Activated T-helper 9 cell treated with anti-CD3 and anti-CD28 coated beads, Interleukin-2, amount 50 U/mL, for 16 hours (primary cell): ENCODE measurements around the gene HES2.
A peak's percentile ranks its signal among the peaks of the same experiment; 100 is the strongest.
"Not testable (repeated sequence)": the region's sequence is repeated elsewhere in the genome, so short reads cannot be mapped to it uniquely, and the experiment has no call there.

Experiments used
- DNase-seq: peaks from one replicate; pipeline ENCODE4 v3.0.0-alpha.2; 2020; ENCODE audit warnings: low read depth

The HES2 gene

GRCh38 chr1:6418668-6419396 lies 887 bp downstream of the HES2 start:
- DNase-seq, result no peak

- no peak for DNase-seq
Measured at GRCh38 chr1:6417961-6418667, 1.6 kb downstream of the HES2 start.

DNA sequence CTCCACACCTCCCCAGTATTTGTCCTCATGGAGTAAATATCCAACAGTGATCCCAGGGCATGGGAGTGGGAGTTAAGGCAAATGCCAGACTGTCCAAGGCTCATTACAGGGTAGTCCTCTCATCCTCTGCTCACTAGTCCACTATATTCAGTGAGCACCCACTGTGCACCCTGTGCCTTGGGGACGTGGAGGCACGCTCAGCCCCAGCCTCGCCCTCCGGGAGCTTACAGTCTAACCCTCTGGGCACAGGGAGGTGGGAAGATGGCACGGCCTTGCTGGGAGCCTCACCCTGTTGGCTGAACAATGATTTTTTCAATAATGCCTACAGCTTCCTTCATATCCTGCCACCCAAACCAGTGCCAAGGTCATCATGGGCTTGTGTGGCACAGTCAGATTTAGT lies 2.8 kb downstream of the HES2 start:
- no peak for DNase-seq

GRCh38 chr1:6416295-6416656 lies 3.4 kb downstream of the HES2 start:
- DNase-seq, result no peak

DNA sequence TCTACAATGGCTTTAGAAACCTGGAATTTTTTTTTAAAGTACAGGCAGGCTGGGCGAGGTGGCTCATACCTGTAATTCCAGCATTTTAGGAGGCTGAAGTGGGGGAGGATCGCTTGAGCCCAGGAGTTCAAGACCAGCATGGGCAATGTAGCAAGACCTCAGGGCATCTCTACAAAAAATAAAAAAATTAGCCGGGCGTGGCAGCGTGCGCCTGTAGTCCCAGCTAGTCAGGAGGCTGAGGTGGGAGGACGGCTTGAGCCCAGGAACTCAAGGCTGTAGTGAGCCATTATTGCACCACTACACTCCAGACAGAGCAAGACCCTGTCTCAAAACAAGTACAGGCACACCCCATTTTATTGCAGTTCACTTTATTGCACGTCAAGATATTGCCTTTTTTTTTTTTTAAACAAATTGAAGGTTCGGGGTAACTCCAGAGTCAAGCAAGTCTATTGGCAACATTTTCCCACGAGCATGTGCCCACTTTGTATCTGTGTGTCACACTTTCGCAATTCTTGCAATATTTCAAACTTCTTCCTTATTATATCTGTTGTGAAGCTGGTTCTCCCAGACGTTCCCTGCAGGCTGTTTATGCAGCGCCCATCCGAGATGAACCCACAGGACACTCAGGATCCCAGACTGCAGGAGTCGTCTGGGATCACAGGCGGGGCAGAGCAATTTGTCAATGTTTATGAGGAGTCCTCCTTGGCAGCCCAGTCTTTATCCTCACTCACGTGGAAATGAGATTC lies 4.7 kb downstream of the HES2 start:
- no peak for DNase-seq

DNA sequence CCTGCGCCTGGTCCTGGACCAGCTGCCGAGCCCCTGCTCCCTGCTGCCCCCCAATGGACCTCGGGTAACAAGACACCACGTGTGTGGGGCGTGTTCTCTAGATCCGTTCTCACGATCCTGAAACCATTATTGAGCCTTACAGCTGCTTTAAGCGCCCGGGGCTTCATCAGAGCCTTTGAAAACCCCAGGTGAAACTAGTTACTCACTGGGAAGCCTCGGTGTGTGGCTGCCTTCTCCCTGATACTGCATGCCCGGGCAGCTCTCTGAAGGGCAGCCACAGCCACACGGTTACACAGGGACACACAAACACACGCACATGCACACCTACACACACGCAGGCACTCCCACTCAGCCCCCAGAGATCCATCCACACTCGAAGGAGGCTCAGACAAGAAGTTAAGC lies 5.3 kb downstream of the HES2 start:
- no peak for DNase-seq

DNA sequence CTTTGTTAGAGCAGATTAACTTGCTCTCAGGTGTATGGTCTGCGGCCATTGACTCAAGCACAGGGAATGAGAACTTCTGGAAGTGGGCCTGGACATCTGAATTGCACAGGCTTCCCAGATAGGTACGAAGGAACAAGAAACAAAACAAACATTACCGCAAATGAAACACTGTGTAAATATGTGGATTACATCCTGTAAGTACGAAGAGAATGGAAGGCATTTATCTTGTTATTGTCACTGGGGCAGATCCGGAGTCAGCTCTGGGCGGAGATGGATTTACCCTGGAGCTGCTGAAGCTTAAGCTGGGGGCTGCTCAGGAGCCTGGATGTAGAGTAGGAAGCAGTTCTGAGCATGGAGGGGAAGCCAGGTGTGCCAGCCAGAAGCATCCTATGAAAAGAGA lies 6.8 kb downstream of the HES2 start:
- no peak for DNase-seq

- DNase-seq, result no peak
Measured at GRCh38 chr1:6410248-6410893, 9.3 kb downstream of the HES2 start.

DNA sequence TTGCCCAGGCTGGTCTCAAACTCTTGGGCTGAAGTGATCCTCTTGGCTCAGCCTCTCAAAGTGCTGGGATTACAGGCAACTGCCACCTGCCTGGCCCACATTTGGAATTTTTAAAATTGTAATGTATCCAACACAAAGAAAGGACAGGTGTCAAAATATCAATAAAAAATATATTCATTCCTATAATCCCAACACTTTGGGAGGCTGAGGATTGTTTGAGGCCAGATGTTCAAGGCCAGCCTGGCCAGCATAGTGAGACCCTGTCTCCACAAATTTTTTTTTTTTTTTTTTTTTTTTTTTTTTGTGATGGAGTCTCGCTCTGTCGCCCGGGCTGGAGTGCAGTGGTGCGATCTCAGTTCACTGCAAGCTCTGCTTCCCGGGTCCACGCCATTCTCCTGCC lies 10.0 kb downstream of the HES2 start:
- DNase-seq, result no peak

GRCh38 chr1:6409053-6409452 lies 10.7 kb downstream of the HES2 start:
- no peak for DNase-seq

GRCh38 chr1:6408023-6408422 lies 11.7 kb downstream of the HES2 start:
- no peak for DNase-seq

- no peak for DNase-seq
Measured at GRCh38 chr1:6401673-6402072, 18.0 kb downstream of the HES2 start.

GRCh38 chr1:6399294-6399693 lies 20.4 kb downstream of the HES2 start:
- no peak for DNase-seq

GRCh38 chr1:6397844-6398441 lies 21.8 kb downstream of the HES2 start:
- DNase-seq, result no peak

DNA sequence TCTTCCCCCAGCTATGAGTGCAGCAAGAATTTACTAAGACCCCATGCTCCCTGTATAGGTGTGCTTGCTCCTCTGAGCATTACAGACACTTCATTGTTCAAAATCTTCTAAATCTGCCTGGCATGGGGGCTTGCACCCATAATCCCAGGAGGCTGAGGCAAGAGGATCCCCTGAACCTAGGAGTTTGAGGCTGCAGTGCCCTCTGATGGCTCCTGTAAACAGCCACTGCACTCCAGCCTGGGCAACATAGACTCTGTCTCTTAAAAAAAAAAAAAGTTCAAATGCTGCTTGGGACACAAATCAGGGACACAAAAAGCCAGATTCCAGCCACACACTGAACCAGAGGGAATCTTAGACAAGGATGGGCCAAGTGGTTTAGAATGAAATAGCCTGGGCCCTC lies 22.7 kb downstream of the HES2 start:
- DNase-seq, result no peak

- not testable (repeated sequence) for DNase-seq
Measured at GRCh38 chr1:6395781-6396244, 23.9 kb downstream of the HES2 start.

GRCh38 chr1:6395130-6395529 lies 24.6 kb downstream of the HES2 start:
- DNase-seq, result not testable (repeated sequence)

DNA sequence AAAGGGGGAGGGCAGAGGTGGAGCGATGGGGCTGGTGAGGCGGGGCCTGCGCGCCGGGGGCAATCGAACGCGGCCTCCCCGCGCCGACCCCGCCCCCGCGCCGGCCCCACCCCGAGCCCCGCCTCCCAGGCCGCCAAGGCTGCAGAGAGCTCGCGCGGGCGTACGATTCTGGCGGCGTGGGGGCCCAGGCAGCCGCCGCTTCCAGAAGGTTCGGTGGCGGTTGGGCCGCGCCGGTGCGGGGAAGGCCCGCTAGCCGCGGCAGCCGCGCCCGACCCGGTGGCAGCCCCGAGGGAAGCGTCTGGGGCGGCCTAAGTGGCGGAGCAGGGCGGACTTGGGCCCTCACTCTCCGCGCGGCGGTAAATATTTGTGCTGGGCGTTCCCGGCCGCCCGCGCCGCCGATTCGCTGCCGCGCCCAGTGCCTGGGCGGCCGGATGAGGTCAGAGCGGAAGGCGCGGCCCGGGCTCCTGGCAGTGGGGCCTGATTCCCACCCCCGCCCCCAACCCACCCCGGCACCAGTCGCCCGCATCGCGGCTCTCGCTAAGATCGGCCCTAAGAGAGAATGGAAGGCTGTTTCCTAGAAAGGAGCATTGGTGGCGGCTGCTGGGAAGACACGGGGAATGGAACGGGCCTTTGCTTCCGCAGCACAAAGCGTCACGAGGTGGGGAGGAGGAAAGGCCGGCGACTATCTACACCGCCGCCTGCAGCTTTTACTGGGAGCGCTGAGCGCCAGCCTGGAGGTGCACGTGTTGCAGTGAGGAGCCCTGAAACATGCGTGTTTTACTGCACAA lies 26.1 kb downstream of the HES2 start, which contains the start of gene ACOT7:
Gene ACOT7, minus strand, starts transcription at position 368 of the 788 bp plus-strand sequence. CDS start 368 bp downstream, outside the sequence.
- DNase-seq, result peak; percentile 88

DNA sequence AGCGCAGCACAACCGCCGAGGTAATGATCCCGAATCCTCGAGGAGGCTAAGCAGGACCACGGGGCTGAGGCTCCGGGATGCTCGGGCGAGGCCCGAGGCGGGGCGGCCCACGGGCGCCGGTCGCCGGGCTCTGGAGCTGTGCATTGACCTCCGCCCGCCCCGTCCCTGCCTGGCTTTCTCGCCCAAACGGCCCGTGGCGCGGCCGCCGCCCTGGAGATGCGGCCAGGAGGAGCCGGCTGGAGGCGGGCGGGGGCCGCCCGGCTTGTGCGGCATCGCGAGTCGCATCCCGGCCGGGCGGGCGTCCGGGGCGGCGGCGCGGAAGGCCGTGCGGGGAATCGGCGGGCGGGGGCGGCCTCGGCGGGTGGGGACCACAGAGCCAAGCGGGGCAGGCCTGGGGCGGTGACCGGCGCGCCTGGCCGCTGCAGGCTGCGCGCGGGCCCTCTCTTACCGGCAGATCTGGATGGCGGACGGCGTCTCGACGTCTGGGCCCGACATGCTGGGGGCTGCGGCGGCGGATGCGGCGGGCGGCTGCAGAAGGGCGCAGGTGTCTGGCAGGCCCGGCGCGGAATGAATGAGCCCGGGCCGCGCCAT lies 26.8 kb downstream of the HES2 start:
- DNase-seq, result no peak

DNA sequence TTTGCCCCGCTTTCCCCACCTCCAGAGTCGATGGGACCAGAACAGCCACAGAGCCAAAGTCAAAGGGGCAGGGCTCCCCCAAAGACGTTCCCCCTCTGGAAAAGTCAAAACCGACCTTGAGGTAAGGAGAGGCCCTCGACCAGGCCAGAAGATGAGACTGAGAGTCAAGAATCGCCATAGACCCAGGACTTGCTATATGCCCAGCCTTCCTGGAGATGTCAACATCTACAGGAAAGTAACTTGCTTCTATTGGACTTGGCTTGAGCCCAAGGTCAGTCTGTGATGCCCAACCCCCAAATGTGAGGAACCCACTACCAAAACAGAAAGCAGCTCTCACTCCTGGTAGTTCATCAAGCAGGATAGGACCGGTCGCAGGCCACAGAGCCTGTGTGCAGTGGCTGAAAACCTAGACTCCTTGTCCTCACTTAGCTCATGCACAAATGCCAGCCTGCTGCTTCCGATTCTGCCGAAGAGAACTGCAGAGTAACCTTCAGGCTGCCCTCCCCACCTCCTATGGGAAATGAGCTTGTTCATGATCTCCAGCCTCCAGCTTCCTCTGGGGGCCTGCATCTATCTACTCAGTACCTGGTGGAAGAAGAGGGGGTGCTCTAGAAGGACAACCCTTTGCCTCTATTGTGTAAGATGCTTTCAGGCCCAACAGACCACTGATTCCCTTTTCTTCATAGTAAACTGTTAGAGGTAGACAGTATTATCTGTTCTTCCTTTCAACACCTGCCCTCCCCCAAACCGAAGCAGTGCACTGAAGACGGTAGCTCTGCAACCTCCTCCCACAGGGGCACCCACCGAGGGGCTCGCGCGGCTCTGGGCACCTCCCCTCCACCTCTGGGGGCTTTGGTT lies 27.5 kb downstream of the HES2 start:
- DNase-seq, result no peak
